ENCODE measurements around the gene IL24.

The IL24 gene

DNA sequence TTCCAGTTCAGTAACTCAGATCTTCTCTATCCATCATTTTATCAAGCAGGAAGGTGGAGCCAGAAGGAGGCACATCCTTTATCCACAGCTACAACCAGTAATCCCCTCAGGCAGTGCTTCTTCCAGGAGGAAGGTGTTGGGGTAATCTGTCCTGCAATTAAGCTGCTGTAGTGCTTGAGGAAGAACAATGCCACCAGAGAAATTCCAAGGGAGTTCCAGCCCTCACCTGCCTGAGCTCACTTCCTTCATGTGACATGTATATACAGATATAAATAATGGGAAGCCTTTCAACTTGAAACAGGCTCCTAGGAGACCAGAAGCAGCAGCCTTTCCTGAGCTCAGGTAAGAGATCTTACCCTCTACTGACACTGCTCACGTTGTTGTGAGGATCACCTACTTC, 34.0 kb upstream of the IL24 start:
- Histone ChIP-seq H3K27me3 (ENCODE audit: insufficient read depth, low read depth, severe bottlenecking) (peaks cover 94% of the 10 kb centered on the region), H3K27ac (no peak overlapping the region), H3K36me3 (no peaks in the 10 kb centered on the region), H3K4me3 (ENCODE audit: low read depth, low read length) (no peak overlapping the region), H3K9me3 (ENCODE audit: severe bottlenecking) (no peaks in the 10 kb centered on the region)
- TF ChIP-seq, protein P1, sequence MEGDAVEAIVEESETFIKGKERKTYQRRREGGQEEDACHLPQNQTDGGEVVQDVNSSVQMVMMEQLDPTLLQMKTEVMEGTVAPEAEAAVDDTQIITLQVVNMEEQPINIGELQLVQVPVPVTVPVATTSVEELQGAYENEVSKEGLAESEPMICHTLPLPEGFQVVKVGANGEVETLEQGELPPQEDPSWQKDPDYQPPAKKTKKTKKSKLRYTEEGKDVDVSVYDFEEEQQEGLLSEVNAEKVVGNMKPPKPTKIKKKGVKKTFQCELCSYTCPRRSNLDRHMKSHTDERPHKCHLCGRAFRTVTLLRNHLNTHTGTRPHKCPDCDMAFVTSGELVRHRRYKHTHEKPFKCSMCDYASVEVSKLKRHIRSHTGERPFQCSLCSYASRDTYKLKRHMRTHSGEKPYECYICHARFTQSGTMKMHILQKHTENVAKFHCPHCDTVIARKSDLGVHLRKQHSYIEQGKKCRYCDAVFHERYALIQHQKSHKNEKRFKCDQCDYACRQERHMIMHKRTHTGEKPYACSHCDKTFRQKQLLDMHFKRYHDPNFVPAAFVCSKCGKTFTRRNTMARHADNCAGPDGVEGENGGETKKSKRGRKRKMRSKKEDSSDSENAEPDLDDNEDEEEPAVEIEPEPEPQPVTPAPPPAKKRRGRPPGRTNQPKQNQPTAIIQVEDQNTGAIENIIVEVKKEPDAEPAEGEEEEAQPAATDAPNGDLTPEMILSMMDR (IDR thresholded peaks at IDR 0.05; ENCODE audit: low read depth, low read length), result no peak
- no peak for DNase-seq

DNA sequence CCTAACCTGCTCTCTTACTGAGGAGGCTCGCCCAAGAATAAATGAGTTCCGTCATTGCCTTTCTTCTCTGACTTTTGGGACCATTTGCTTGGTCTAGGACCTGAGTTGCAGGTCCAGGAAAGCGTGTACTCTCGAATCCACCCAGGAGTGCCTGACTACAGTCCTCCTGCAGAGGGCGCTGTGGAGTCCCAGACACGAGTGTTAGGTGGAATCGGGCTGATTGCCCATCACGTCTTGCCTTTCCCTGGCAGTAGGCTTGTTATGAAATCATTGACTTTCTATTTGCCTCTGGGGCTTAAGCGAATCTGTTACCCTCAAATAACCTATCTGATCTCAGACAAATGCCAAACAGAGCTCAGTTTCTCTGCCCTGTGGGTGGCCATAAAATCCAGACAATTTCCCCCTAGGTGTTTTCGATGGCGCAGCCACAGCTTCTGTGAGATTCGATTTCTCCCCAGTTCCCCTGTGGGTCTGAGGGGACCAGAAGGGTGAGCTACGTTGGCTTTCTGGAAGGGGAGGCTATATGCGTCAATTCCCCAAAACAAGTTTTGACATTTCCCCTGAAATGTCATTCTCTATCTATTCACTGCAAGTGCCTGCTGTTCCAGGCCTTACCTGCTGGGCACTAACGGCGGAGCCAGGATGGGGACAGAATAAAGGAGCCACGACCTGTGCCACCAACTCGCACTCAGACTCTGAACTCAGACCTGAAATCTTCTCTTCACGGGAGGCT, 32.1 kb upstream of the IL24 start, which contains the start of gene IL20:
Gene IL20, plus strand, starts transcription at position 685 of the 733 bp plus-strand sequence. CDS start 230 bp downstream, outside the sequence.
- TF ChIP-seq, protein P1 (IDR thresholded peaks at IDR 0.05; ENCODE audit: low read depth, low read length), result peak; percentile 100
- Histone ChIP-seq H3K27ac (no peak within 1 kb of the TSS), H3K27me3 (ENCODE audit: insufficient read depth, low read depth, severe bottlenecking) (peaks cover 92% of the 10 kb centered on the region), H3K36me3 (no peaks in the 10 kb centered on the region), H3K9me3 (ENCODE audit: severe bottlenecking) (no peaks in the 10 kb centered on the region), H3K4me3 (ENCODE audit: low read depth, low read length) (no peak within 1 kb of the TSS)
- DNase-seq, result peak; percentile 90

DNA sequence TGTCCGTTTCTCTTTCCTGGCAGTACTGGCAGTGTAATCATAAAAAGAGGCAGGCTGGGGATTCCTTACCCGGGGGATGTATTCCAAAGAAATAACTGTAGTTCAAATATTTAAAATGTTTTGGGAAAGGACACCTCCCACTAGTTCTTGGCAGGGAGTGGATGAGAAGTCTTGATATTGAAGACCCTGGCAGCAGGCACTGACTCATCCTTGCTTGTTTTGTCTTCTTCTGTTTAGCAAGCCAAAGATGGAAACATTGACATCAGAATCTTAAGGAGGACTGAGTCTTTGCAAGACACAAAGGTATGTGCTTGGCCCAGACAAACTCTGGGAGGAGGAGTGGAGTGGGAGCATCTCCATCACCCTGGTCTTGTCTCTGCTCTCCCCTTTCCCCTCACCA, 31.2 kb upstream of the IL24 start:
- H3K27me3 ChIP-seq (ENCODE audit: insufficient read depth, low read depth, severe bottlenecking), result peaks cover 92% of the 10 kb centered on the region
- DNase-seq, result no peak
- no peak overlapping the region for H3K27ac ChIP-seq
- no peak overlapping the region for H3K4me3 ChIP-seq (ENCODE audit: low read depth, low read length)
- H3K36me3 ChIP-seq, result no peaks in the 10 kb centered on the region
- H3K9me3 ChIP-seq (ENCODE audit: severe bottlenecking), result no peaks in the 10 kb centered on the region
- TF ChIP-seq, protein P1 (IDR thresholded peaks at IDR 0.05; ENCODE audit: low read depth, low read length), result no peak

DNA sequence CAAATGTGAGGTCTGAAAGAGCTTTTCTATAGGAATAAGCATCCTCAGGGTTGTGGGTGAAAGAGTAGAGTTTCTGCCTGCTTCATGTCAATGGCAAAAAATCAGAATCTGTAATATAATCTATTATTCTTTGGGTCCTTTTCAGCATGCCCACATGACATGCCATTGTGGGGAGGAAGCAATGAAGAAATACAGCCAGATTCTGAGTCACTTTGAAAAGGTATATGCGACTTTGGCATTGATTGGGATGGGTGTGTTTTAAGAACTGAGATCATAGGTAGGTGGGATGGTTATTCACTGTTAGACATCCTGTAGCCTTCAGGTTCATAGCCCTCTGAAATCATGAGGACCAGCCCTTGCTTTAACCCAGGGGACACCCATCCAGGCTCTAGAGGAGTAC, 30.0 kb upstream of the IL24 start:
- no peaks in the 10 kb centered on the region for H3K36me3 ChIP-seq
- H3K4me3 ChIP-seq (ENCODE audit: low read depth, low read length), result no peak overlapping the region
- peaks cover 92% of the 10 kb centered on the region for H3K27me3 ChIP-seq (ENCODE audit: insufficient read depth, low read depth, severe bottlenecking)
- TF ChIP-seq, protein P1 (IDR thresholded peaks at IDR 0.05; ENCODE audit: low read depth, low read length), result no peak
- H3K27ac ChIP-seq, result no peak overlapping the region
- DNase-seq, result no peak
- peaks cover 6% of the 10 kb centered on the region for H3K9me3 ChIP-seq (ENCODE audit: severe bottlenecking)

DNA sequence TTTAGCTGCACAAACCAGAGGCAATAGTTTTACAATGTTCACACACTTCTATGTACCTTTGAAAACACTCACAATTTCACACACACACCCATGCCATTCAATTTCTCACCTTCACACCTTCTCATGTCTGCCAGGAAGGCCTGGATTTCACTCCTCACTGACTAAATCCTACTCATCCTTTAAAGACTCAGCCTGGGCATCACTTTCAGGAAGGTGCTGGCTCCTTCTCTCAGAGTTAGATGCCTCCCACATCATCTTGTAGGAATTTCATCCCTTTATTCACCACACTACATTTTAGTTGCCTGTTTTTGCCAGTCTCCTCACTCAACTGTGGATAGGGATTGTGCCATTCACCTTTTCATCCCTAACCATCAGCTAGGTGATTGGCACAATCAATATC, 29.5 kb upstream of the IL24 start:
- TF ChIP-seq, protein P1 (IDR thresholded peaks at IDR 0.05; ENCODE audit: low read depth, low read length), result no peak
- DNase-seq, result no peak
- peaks cover 92% of the 10 kb centered on the region for H3K27me3 ChIP-seq (ENCODE audit: insufficient read depth, low read depth, severe bottlenecking)

DNA sequence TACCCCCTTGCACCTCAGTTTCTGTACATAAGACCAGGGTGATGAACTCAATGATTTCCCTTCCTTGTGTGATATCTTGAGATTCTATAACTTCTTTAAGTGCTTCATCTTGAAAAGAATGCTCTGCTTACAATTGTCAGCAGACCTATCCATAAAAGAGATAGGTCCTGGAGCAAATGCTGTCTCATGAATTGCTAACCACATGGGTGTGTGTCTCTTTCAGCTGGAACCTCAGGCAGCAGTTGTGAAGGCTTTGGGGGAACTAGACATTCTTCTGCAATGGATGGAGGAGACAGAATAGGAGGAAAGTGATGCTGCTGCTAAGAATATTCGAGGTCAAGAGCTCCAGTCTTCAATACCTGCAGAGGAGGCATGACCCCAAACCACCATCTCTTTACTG, 29.0 kb upstream of the IL24 start:
- Histone ChIP-seq H3K9me3 (ENCODE audit: severe bottlenecking) (peaks cover 13% of the 10 kb centered on the region), H3K27me3 (ENCODE audit: insufficient read depth, low read depth, severe bottlenecking) (peaks cover 92% of the 10 kb centered on the region), H3K36me3 (no peaks in the 10 kb centered on the region), H3K4me3 (ENCODE audit: low read depth, low read length) (no peak overlapping the region), H3K27ac (no peak overlapping the region)
- TF ChIP-seq, protein P1 (IDR thresholded peaks at IDR 0.05; ENCODE audit: low read depth, low read length), result no peak
- no peak for DNase-seq

More for the DNA sequence above, 29.5 kb upstream of the IL24 start:
- no peak overlapping the region for H3K4me3 ChIP-seq (ENCODE audit: low read depth, low read length)
- H3K36me3 ChIP-seq, result no peaks in the 10 kb centered on the region
- H3K9me3 ChIP-seq (ENCODE audit: severe bottlenecking), result peaks cover 11% of the 10 kb centered on the region
- H3K27ac ChIP-seq, result no peak overlapping the region
